Raji (cell line): ENCODE results near the gene CDX2.

ENCODE experiments used
- POLR2A ChIP-seq: IDR thresholded peaks from 2 replicates; pipeline ENCODE4 v1.6.1; 2011; ENCODE audit warnings: low read depth, low read length, control low read depth; ENCODE audit not compliant: insufficient read depth

Gene CDX2, protein sequence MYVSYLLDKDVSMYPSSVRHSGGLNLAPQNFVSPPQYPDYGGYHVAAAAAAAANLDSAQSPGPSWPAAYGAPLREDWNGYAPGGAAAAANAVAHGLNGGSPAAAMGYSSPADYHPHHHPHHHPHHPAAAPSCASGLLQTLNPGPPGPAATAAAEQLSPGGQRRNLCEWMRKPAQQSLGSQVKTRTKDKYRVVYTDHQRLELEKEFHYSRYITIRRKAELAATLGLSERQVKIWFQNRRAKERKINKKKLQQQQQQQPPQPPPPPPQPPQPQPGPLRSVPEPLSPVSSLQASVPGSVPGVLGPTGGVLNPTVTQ

DNA sequence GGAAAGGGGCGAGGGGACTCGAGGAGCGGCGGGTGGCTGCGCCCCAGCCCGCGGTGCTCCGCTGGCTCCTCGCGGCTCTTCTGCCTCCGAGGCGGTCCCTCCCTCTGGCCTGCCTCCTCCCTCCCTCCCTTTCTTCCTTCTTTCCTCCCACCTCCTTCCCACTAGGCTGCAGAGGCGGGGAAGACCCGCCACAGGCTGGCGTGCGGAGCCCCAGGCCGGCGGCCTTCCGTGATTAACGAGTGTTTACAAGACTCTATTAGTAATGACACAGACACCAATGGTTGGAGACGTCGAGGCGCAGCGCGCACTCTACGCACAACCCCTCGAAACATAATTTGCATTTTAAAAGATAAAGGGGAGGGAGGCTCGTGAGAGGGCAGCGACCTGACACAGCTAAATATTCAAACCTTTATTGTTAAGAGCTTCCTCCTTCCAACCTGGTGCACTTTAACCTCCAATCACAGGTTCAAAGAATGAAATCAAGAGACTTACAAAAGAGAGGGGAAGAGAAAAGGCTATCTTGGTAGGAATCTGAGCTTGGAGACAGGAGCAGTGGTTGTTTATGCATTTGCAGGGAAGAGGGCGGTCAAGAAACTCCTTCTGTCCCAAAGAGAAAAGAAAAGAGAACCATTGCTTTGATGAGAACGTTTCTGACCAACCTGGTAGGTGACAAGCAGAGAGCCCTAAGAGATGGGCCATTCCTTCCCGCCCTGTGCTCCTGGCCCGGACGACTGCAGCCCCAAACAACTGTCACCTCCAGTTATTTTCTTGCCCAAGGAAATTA, at the start of gene CDX2:
TSS of gene CDX2 (minus strand) at position 234 of the 784 bp plus-strand sequence. CDS start 309 bp downstream, outside the sequence.
- TF ChIP-seq POLR2A = no peak

DNA sequence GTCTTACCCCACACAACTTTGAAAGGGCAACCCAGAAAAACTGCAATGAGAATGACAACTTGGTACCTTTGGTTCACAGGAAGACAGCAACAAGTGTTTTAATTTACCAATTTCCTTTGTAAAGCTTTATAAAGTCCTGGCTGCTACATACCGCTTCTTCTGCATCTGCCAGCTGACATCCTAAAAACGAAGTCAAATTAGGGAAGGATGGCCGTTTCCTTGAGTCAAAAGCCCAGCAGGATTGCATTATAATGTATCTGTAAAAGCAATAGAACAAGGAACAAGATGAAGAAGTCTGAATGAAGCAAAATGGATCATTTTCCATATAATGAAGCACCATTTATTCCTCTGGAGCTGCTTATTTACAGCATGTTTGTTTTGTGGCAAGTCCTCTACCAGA, 45.2 kb upstream of the CDX2 start:
- TF ChIP-seq POLR2A = no peak

GRCh38 chr13:28013482-28013881, 44.4 kb upstream of the CDX2 start:
- no peak for TF ChIP-seq POLR2A

DNA sequence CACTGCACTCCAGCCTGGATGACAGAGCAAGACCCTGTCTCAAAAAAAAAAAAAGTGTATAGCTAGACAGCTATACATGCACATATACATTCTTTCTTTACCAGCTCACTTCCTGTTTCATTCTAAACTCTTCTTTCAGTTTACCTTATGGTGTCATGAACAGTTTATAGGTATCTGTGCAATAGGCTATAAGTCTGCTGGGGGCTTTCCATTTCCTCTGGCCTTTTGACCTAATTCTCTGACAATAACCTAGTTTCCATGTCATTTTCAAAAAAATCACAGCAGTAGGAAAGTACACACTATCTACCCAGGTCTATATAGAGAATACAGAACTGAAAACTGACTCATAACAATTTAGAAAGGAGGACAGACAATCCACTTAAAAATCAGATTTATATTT, 43.8 kb upstream of the CDX2 start:
- no peak for TF ChIP-seq POLR2A

- no peak for TF ChIP-seq POLR2A
Measured at GRCh38 chr13:28012383-28012782, 43.3 kb upstream of the CDX2 start.

- TF ChIP-seq POLR2A = no peak
Measured at GRCh38 chr13:28010046-28010445, 40.9 kb upstream of the CDX2 start.

DNA sequence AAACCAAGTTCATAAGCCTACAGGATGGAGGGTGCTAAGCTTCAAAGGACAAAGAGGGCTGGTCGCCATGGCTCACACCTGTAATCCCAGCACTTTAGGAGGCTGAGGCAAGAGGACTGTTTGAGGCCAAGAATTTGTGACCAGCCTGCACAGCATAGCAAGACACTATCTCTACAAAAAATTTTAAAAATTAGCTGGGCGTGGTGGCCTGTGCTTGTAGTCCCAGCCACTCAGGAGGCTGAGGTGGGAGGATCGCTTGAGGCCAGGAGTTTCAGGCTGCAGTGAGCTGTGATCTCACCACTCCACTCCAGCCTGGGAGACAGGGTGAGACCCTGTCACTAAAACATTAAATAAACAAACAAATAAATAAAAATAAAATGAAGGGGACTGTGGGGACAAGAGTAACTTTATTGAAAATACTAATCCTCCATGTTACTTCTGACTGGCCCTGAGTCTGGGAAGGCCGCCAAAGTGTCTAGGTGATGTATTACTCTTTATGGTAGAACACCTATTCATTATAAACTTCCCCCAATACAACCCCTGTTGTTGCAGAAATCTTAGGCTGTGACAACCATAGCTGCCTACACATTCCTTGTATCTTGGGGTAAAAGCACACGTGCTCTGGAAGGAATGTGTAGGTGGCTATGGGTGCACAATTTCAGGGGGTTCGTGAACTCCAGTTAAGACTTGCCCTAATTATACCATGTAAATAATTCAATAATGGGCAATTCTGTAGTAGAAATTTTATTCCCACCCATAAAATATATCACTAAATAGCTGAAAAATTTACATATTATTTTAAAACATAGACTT, 34.0 kb upstream of the CDX2 start:
- TF ChIP-seq POLR2A = no peak

DNA sequence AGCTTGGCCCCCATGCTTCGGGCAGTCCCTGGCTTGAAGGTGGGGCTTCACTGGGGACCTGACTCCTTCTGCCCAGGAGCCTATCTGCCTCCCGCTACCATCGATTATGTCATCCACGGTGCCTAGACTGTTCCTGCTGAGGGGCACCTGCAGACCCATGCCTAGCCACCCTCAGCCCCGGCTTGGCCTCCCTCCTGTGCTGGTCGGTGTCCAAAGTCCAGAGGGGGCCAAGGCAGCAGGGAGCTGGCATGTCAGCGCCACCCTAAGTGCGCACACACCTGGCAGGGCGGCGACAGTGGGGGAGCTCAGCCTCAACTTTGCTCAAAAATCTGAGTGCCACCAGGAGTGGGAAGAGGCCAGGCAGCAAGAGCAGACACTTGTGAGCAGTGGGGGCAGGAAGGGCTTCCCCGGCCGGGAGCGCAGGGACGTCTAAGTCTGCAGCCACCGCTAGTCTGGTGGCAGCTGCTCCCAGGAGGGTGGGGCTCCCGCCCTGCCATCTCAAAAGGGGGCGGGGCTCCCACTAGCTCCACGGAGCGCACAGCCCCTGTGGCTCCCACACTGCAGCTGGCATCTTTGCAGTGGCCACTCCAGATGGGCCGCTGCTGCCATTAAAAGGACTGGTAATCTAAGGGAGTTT, 32.8 kb upstream of the CDX2 start:
- no peak for TF ChIP-seq POLR2A

DNA sequence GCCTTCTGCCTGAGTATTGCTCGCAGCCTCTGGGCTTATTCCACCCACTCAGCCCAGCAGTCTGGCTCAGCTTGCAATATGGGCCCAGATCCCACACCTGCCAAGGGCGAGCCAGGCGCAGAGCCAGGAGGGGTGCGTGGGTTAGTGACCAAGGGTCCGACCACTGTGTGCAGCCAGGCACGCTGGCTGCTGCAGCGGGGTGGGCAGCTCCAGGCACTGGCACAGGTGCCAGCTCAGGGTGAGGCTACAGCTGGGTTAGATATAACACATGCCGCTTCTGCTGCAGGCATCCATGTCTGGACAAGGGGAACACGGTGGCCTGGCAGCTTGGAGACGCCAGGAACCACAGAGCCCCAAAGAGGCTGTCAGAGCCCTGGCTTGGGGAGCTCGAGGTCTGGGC, 31.9 kb upstream of the CDX2 start:
- TF ChIP-seq POLR2A = no peak

DNA sequence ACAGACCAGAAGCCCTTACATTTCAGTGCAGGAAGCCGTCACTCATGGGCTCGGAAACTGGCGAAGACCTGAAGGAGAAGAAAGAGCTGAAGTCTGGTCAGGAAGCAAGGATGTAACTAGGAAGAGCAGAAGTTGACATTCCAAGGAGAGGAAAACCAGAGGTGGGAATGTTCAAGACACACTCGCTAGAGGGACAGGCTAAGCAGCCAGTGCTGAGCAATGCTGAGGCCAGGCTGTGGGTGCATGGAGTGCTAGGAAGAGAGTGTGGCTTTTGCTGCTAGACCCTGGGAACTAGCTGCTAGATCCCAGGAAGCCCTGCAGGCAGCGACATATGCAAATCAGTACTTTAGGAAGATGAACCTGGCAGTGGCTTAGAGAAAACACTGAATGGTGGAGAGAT, 31.5 kb upstream of the CDX2 start:
- no peak for TF ChIP-seq POLR2A

- no peak for TF ChIP-seq POLR2A
Measured at GRCh38 chr13:27997904-27998522, 28.9 kb upstream of the CDX2 start.

- no peak for TF ChIP-seq POLR2A
Measured at GRCh38 chr13:27991881-27992280, 22.8 kb upstream of the CDX2 start.

- no peak for TF ChIP-seq POLR2A
Measured at GRCh38 chr13:27988520-27988919, 19.4 kb upstream of the CDX2 start, which contains the start of gene URAD. Gene URAD, minus strand, starts transcription at chr13:27988693. Its CDS starts 56 bp downstream, at chr13:27988637.

- no peak for TF ChIP-seq POLR2A
Measured at GRCh38 chr13:27985600-27985999, 16.5 kb upstream of the CDX2 start.
